ENCODE measurements around the gene EFHC1.

Gene EFHC1

GRCh38 chr6:52504782-52505136, 84.6 kb downstream of the EFHC1 start:
- no peak for DNase-seq

GRCh38 chr6:52505726-52506409, 85.7 kb downstream of the EFHC1 start:
- no peak for DNase-seq

GRCh38 chr6:52506476-52506875, 86.3 kb downstream of the EFHC1 start:
- no peak for DNase-seq

- no peak for DNase-seq
These were observed 87.6 kb downstream of the EFHC1 start for GRCh38 chr6:52507557-52508260.

- no peak for DNase-seq
These were observed 88.2 kb downstream of the EFHC1 start for GRCh38 chr6:52508261-52508739.

- no peak for DNase-seq
These were observed 89.4 kb downstream of the EFHC1 start for GRCh38 chr6:52509281-52510212.

- no peak for DNase-seq
These were observed 90.0 kb downstream of the EFHC1 start for GRCh38 chr6:52510213-52510562.

- no peak for DNase-seq
These were observed 91.0 kb downstream of the EFHC1 start for GRCh38 chr6:52511163-52511562.

- DNase-seq = no peak
These were observed 91.5 kb downstream of the EFHC1 start for GRCh38 chr6:52511572-52512151.

- no peak for DNase-seq
These were observed 92.1 kb downstream of the EFHC1 start for GRCh38 chr6:52512199-52512598.

- DNase-seq = no peak
These were observed 93.3 kb downstream of the EFHC1 start for GRCh38 chr6:52513464-52513863.

- DNase-seq = no peak
These were observed 93.8 kb downstream of the EFHC1 start for GRCh38 chr6:52513896-52514295.

- DNase-seq = no peak
These were observed 94.4 kb downstream of the EFHC1 start for GRCh38 chr6:52514514-52514913.

- no peak for DNase-seq
These were observed 95.2 kb downstream of the EFHC1 start for GRCh38 chr6:52515219-52515960.

GRCh38 chr6:52516269-52516668, 96.1 kb downstream of the EFHC1 start:
- DNase-seq = no peak

- DNase-seq = no peak
These were observed 96.8 kb downstream of the EFHC1 start for GRCh38 chr6:52516943-52517342.

GRCh38 chr6:52517502-52518278, 97.5 kb downstream of the EFHC1 start:
- no peak for DNase-seq

- no peak for DNase-seq
These were observed 98.3 kb downstream of the EFHC1 start for GRCh38 chr6:52518279-52518945.

GRCh38 chr6:52519618-52520017, 99.5 kb downstream of the EFHC1 start:
- DNase-seq = no peak

GRCh38 chr6:52522151-52522626, 102.0 kb downstream of the EFHC1 start:
- DNase-seq = no peak

GRCh38 chr6:52522655-52523054, 102.5 kb downstream of the EFHC1 start:
- no peak for DNase-seq
